ENCODE data around the gene DIAPH3. TPM values are rescaled to one million over a fixed set of nuclear protein-coding genes. Genes with fewer than 3 reads are reported as not detected.
"Not testable (repeated sequence)": the region's sequence is repeated elsewhere in the genome, so short reads cannot be mapped to it uniquely, and the experiment has no call there.

DIAPH3 gene
- total and polyA plus RNA-seq, 2 of the 8 experiments (the other 6 are each of a cell fraction or from before 2014, with no cell fraction given): 8.0 to 30.8 TPM

DNA sequence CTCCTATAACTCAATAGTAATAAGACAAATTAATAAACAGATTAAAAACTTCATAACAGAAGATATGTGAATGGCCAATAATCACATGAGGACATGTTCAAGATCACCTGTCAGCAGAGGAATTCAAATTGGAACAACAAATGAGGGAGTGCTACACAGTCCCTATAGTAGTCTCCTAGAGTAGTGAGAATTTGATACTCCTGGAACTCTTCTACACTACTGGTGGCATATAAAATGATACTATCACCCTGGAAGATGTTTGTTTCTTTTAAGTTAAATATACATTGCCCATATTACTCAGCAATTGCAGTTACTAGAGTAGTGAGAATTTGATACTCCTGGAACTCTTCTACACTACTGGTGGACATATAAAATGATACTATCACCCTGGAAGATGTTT is 115.4 kb downstream of the DIAPH3 start:
- H2BK20ac ChIP-seq (ENCODE audit: low read length); FAIRE-seq; H3K4ac ChIP-seq (replicated peaks; ENCODE audit: insufficient read length, low read depth, low read length); H2BK5ac ChIP-seq (ENCODE audit: low read depth, low read length); H3K27me3 ChIP-seq (replicated peaks in 1 of 4; ENCODE audit: control insufficient read depth in 3 of 4, extremely low read depth in 1 of 4, insufficient read depth in 3 of 4, low read length in 3 of 4); H3K56ac ChIP-seq (replicated peaks; ENCODE audit: insufficient read length, low read depth, low read length); H2BK15ac ChIP-seq (ENCODE audit: low read length); H2BK120ac ChIP-seq (replicated peaks; ENCODE audit: low read depth, low read length); H3K14ac ChIP-seq (ENCODE audit: insufficient read length); H3K23me2 ChIP-seq (ENCODE audit: low read depth, low read length); H3K4me1 ChIP-seq (replicated peaks in 1 of 4; ENCODE audit: control insufficient read depth in 3 of 4, insufficient read depth in 4 of 4, low read length in 3 of 4); POLR2A ChIA-PET (ENCODE audit: partially characterized antibody); H2AFZ ChIP-seq (ENCODE audit: low read length); H3K4me3 ChIP-seq (ENCODE audit: extremely low read depth in 1 of 4, insufficient read depth in 2 of 4, low read depth in 3 of 4, low read length in 4 of 4); DNase-seq (ENCODE audit: low read depth in 1 of 2, low spot score in 2 of 2); H3K9me3 ChIP-seq (ENCODE audit: insufficient read depth in 2 of 2, low read depth in 1 of 2, low read length in 1 of 2); H3K79me1 ChIP-seq (ENCODE audit: low read depth, low read length); H2AK5ac ChIP-seq (ENCODE audit: low read depth, low read length); H3K9ac ChIP-seq (replicated peaks in 1 of 4; ENCODE audit: extremely low read depth in 1 of 4, low read depth in 3 of 4, low read length in 3 of 4); H3K18ac ChIP-seq (ENCODE audit: extremely low read depth, low read length); H3K27ac ChIP-seq (ENCODE audit: low read depth, low read length); H3K79me2 ChIP-seq (ENCODE audit: control insufficient read depth in 1 of 2, insufficient read depth in 2 of 2, low read length in 2 of 2); H3K4me2 ChIP-seq (ENCODE audit: insufficient read depth in 1 of 2, low read depth in 2 of 2, low read length in 2 of 2); H3K36me3 ChIP-seq (ENCODE audit: control insufficient read depth in 2 of 4, insufficient read depth in 4 of 4, low read length in 3 of 4); H3K23ac ChIP-seq (ENCODE audit: insufficient read length); H2BK12ac ChIP-seq (ENCODE audit: low read depth, low read length); H4K5ac ChIP-seq (ENCODE audit: insufficient read length, low read depth, low read length); H4K8ac ChIP-seq (ENCODE audit: extremely low read depth, insufficient read depth, low read length); H4K20me1 ChIP-seq (replicated peaks in 1 of 2; ENCODE audit: control insufficient read depth in 1 of 2, insufficient read depth in 2 of 2, low read length in 2 of 2); H4K91ac ChIP-seq (replicated peaks; ENCODE audit: insufficient read length, low read length): not testable (repeated sequence)
- CTCF ChIA-PET (ENCODE audit: partially characterized antibody): interaction anchor here (0.5 to 1.4 kb wide), 2 partner anchors 41 to 328 kb away, joined by 3 to 6 read pairs; no protein-coding TSS in a partner anchor

Measured in H1 (cell line).